ENCODE measurements around the gene ATP8A2.

- no peak for TF ChIP-seq CTCF (IDR thresholded peaks at IDR 0.05)
- TF ChIP-seq ETV6 (CRISPR knock-in tag; IDR thresholded peaks at IDR 0.05): no peak
- no peak for TF ChIP-seq SP1 (CRISPR knock-in tag; conservative IDR thresholded peaks at IDR 0.05)
- no peak for TF ChIP-seq ZNF138 (CRISPR knock-in tag; conservative IDR thresholded peaks at IDR 0.05)
- TF ChIP-seq AFF4 (CRISPR knock-in tag; IDR thresholded peaks at IDR 0.05; ENCODE audit: borderline replicate concordance): no peak
- no peak for TF ChIP-seq KAT7 (CRISPR knock-in tag; IDR thresholded peaks at IDR 0.05; ENCODE audit: borderline replicate concordance)
- TF ChIP-seq JUN (CRISPR knock-in tag; IDR thresholded peaks at IDR 0.05): no peak
Measured at GRCh38 chr13:25584087-25584486, 212.3 kb downstream of the ATP8A2 start.

Measured in WTC11 (cell line).